HEK293T (cell line): ENCODE data around the gene NAV2.

ENCODE experiments used
- ARNT ChIP-seq: fragments of 450-650 bp; IDR thresholded peaks from 2 replicates; pipeline ENCODE4 v1.6.1; 2017; ENCODE audit warnings: mild to moderate bottlenecking
- BHLHE40 ChIP-seq: fragments of 450-650 bp; IDR thresholded peaks from 2 replicates; pipeline ENCODE4 v1.6.1; 2016; ENCODE audit warnings: mild to moderate bottlenecking, moderate library complexity, borderline replicate concordance
- FOXA1 ChIP-seq: fragments of 450-650 bp; IDR thresholded peaks from 2 replicates; pipeline ENCODE4 v1.6.1; 2016; ENCODE audit warnings: mild to moderate bottlenecking
- FOXK2 ChIP-seq: fragments of 450-650 bp; IDR thresholded peaks from 2 replicates; pipeline ENCODE4 v1.6.1; 2016; ENCODE audit warnings: mild to moderate bottlenecking
- HDGF ChIP-seq: fragments of 450-650 bp; IDR thresholded peaks from 2 replicates; pipeline ENCODE4 v1.6.1; 2017; ENCODE audit warnings: antibody characterized with exemption, borderline replicate concordance
- L3MBTL2 ChIP-seq: fragments of 450-650 bp; conservative IDR thresholded peaks from 2 replicates; pipeline ENCODE4 v1.6.1; 2016; ENCODE audit warnings: mild to moderate bottlenecking
- LEF1 ChIP-seq: fragments of 450-650 bp; IDR thresholded peaks from 2 replicates; pipeline ENCODE4 v1.6.1; 2017; ENCODE audit warnings: mild to moderate bottlenecking, borderline replicate concordance
- SP1 ChIP-seq: fragments of 450-650 bp; IDR thresholded peaks from 2 replicates; pipeline ENCODE4 v1.6.1; 2017
- SUZ12 ChIP-seq: fragments of 450-650 bp; IDR thresholded peaks from 2 replicates; pipeline ENCODE4 v1.6.1; 2016; ENCODE audit warnings: mild to moderate bottlenecking

GRCh38 chr11:20093775-20094174 lies 381.1 kb downstream of the NAV2 start:
- TF ChIP-seq SP1 (no peak), LEF1 (no peak), FOXA1 (no peak), HDGF (no peak), FOXK2 (no peak), SUZ12 (no peak), BHLHE40 (no peak), L3MBTL2 (no peak), ARNT (no peak)
